Epithelial cell of esophagus (primary cell): ENCODE results near the gene RPE.

ENCODE experiments used
- DNase-seq: peaks from one replicate; pipeline ENCODE4 v3.0.0; 2010; ENCODE audit warnings: low read depth
- H3K4me3 ChIP-seq: 2 replicates; pipeline ENCODE4 v1.5.1; 2011; ENCODE audit warnings: mild to moderate bottlenecking, low read length, control low read depth
- CTCF ChIP-seq: IDR thresholded peaks from 2 replicates; pipeline ENCODE4 v1.5.1; 2011; ENCODE audit warnings: low read depth, mild to moderate bottlenecking, low read length, control low read depth, inconsistent platforms; ENCODE audit not compliant: insufficient read depth; ENCODE audit errors: missing control alignments

RPE gene

GRCh38 chr2:210049831-210050230 lies 47.4 kb downstream of the RPE start:
- DNase-seq = no peak
- no peak for TF ChIP-seq CTCF
- no peak overlapping the region for H3K4me3 ChIP-seq

- no peak for DNase-seq
- TF ChIP-seq CTCF = no peak
Observed at GRCh38 chr2:210050885-210051284, 48.4 kb downstream of the RPE start.

GRCh38 chr2:210054696-210055095 lies 52.3 kb downstream of the RPE start:
- no peak for TF ChIP-seq CTCF
- H3K4me3 ChIP-seq = no peak overlapping the region
- no peak for DNase-seq

More at GRCh38 chr2:210050885-210051284, 48.4 kb downstream of the RPE start:
- H3K4me3 ChIP-seq = no peak overlapping the region

GRCh38 chr2:210055825-210056224 lies 53.4 kb downstream of the RPE start:
- no peak overlapping the region for H3K4me3 ChIP-seq
- no peak for TF ChIP-seq CTCF
- DNase-seq = no peak

- no peak for DNase-seq
- no peak overlapping the region for H3K4me3 ChIP-seq
- TF ChIP-seq CTCF = no peak
Observed at GRCh38 chr2:210063306-210063705, 60.9 kb downstream of the RPE start.
